ENCODE results near the gene CEP41.
"Not testable (repeated sequence)": the region's sequence is repeated elsewhere in the genome, so short reads cannot be mapped to it uniquely, and the experiment has no call there.

Gene CEP41

GRCh38 chr7:130458257-130458656, 17.4 kb upstream of the CEP41 start:
- no peak for DNase-seq

DNA sequence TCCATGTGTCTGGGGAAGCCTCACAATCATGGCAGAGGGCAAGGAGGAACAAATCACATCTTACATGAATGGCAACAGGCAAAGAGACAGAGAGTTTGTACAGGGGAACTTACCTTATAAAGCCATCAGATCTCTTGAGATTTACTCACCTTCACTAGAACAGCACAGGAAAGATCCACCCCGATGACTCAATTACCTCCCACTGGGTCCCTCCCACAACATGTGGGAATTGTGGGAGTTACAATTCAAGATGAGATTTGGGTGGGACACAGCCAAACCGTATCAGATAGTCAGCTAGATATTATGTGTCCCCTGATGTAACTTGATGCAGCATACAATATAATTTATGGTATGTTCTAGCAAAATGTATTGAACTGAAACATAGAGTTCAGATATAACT, 14.1 kb upstream of the CEP41 start:
- no peak for DNase-seq

DNA sequence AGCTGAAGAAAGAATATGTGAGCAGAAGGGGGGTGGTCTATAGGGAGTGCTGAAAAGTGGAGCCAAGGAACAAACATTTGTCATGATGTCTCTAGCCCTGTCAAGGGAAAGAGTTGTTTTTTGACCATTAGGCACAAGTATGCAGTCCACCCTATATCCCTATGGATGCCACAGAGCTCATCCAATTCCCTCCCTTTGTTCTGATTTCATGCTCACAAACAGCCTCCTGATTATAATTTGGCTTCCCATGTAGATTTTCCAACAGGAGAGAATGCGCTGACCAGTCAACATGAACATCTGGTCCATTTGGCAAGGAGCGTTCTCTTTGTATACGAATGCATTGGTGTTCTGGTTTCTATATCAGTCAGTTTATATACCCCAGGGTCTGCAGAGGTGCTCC, 12.1 kb upstream of the CEP41 start:
- no peak for DNase-seq

- not testable (repeated sequence) for DNase-seq
These were observed 10.5 kb upstream of the CEP41 start for GRCh38 chr7:130451344-130451743.

DNA sequence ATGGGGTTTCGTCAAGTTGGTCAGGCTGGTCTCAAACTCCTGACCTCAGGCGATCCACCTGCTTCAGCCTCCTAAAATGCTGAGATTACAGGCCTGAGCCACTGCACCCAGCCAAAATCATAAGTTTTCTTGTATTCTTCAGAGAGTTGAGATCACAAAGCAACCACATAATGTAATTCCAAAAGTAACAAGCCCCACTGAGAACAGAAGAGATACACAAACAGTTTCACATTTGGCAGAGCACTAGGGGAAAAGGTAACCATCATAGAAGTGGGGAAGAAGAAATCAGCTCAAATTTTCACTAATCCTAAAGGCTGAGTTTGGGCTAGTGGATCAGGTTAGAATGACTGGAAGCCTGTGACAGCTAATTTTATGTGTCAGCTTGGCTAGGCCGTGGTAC, 5.4 kb upstream of the CEP41 start:
- DNase-seq, result no peak

DNA sequence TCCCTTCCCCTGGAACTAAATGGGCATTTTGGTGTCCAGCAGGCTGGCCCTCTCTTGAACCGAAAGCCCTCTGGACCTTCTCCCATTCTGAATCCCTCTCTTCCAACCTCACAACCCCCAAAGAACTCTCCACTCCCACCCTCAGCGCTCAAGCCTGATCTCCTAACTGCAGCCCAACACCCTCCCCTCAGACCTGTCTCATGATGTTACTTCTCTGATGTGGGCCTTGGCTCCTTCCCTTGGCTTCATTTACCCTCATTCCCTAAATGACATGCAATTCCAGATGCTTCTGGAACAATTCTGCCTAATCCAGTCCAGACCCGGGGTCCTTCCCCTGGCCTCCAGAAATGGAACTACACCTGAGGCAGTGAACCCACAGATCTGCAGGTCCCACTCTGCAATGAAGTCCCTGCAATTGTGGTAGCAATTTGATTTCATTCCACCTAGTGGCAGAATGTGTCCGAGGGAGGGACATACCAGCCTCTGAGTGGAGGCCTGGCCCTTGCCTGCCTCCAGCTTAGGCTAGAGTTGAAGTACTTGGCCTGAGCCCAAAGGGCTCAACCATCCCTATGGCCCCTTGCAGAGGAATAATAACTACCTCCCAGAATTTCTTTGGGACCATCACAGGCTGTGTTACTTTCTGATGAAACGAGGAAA, 4.1 kb upstream of the CEP41 start:
- no peak for DNase-seq

- no peak for DNase-seq
These were observed 3.4 kb upstream of the CEP41 start for GRCh38 chr7:130444234-130444633.

DNA sequence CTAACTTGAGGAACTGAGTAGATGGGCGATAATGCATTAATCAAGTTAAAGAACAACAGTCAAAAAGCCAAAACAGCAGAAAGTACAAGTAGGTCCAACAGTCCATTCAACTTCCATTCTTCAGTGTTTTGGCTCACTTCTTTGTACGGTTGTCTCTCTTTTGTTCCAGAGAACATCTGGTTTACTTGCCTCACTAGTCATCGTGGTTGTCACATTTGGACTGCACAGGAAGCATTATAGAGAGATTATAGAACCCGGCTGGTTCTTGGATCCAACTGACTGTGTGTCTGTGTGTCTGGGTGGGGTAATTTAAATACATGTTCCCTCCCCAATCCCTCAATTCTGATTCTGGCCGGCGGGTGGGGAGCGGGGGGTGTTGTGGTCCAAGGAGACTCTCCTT, 1.8 kb upstream of the CEP41 start:
- DNase-seq, result no peak

DNA sequence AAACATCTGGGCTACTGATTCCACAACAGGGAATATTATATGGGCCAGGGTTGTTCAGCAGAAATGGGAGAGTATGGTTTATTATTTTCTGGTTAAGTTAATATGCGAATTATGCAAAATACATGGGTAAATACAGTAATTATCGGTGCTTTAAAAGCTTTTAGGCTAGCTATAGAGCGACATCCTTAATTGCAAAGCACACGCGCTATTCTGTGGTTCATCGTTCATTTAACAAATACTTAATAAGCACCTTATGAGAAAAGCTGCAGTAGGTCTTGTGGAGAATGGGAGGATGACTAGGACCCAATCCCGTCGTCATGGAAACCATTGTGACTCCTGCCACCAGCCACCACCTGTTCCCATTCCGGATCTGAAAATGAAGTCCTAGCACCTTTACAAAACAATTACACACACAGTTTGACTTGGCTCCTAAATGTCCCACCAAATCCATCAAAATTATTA, 623 bp upstream of the CEP41 start:
- DNase-seq, result peak; percentile 98

DNA sequence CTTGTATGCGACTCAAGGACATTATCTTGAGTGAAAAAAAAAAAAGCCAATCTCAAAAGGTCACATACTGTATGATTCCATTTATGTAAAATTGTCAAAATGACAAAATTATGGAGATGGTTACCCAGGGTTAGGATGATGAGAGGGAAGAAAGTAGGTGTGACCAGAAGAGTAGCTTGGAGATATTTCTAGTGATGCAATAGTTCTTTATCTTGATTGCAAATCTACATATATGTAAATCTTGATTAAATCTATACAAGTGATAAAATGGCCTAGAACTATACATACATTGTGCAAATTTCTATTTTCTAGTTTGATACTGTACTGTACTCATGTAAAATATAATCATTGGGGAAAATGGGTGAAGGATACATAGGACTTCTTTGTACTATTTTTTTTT, 4.6 kb downstream of the CEP41 start:
- no peak for DNase-seq

GRCh38 chr7:130435311-130435854, 5.4 kb downstream of the CEP41 start:
- DNase-seq, result no peak

- no peak for DNase-seq
These were observed 7.5 kb downstream of the CEP41 start for GRCh38 chr7:130433301-130433700.

DNA sequence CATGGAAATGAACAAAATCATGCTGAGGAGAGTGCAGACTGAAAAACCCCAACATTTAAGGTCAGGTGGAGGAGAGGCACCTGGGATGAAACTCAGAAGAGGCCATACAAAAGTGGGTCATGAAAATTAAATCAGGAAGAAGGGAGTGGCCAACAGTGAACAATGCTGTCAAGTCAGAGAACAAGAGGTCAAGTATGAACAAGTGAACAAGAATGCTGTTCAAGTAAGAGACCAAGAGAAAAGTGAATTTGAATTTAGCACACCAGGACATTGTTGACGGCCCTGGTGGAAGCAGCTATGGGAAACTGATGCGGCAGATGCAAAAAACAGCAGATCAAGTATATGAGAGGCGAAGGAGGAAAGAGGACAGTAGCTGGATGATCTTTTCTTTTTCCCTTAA, 7.9 kb downstream of the CEP41 start:
- no peak for DNase-seq

DNA sequence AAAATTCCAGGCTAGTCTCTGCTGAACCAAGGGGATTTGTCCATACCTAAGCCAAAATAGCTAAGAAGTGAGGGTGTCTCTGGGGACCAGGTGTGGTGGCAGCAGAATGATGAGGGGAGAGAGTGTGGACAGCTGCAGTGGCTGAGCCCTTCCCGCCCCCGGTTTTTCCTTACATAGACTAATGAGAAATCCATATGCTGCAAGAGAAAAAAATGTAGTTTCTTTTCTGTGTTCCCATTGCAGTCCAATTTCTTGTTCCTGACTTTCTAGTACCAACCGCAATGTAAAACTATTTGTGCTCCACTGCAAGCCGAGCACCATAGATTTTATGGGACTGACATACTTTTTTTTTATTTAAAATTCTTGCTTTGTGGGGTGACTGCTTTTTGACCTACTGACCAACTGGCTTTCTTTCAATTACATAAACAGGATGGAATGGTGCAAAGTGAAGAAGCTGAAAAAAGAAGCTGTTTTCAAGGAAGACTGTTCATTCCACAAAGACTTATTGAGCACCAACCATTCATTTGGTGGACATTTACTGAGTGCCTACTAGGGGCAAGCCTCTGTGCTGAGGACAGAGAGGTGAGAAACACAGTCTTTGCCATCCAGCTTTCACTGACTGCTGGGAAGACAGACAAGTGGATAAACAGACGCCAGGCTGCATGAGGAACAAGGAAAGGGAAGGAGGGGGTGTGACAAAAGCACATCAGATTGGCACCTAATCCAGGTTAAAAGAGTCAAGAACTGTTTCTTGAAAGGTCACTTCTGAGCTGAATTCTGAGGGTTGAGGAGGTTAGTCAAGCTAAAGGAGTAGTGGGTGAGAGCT, 9.8 kb downstream of the CEP41 start:
- DNase-seq, result peak; percentile 75

GRCh38 chr7:130430115-130430514, 10.7 kb downstream of the CEP41 start:
- DNase-seq, result no peak

- DNase-seq, result no peak
These were observed 11.8 kb downstream of the CEP41 start for GRCh38 chr7:130429019-130429418.

DNA sequence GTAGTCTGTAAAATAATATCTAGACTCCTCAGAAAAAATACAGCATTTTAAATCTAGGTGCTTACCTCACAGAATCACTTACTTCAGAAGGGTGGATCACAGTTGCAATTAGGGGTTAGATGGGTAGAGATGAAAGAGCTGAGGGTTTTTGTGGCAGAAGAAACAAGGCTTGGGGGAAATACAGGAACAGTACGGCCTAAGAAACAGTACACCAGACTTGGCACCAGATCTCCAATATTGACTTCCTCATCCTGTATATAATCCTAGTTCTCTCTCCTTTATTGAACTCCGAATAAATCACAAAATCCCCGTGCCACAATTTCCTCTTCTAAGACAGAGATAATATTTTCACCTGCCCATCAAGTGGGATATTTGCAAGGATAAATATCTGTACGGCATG, 14.3 kb downstream of the CEP41 start:
- DNase-seq, result peak; percentile 72

DNA sequence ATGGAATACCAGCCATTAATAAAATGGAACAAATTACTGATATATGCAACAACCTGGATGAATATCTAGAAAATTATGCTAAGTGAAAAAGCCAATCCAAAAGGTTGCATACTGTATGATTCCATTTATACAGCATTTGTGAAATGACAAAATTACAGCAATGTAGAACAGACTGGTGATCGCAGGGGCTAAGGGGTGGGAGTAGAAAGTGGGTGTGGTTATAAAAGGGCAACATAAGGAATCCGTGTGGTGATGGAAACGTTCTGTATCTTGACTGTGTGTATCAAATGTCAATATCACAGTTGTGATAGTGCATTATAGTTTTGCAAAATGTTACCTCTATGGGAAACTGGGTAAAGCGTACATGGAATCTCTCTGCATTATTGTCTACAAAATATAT, 15.0 kb downstream of the CEP41 start:
- peak; percentile 77 for DNase-seq

DNA sequence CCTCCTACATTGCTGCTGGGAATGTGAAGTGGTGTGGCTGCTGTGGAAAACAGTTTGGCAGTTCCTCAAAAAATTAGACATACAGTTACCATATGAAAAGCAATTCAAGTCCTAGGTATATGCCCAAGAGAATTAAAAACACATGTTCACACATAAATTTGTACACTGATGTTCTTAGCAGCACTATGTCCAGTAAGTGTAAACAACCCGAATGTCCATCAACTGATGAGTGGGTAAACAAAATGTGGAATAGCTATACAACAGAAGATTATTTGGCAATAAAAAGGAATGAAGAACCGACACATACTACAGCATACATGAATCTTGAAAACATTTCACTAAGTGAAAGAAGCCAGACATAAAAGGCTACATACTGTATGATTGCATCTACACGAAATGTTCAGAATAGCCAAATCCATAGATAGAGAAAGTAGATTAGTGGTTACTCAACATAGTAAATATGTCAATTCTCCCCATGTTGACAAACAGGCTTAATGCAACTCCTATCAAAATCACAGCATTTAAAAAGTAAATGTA, 17.2 kb downstream of the CEP41 start:
- DNase-seq, result no peak

DNA sequence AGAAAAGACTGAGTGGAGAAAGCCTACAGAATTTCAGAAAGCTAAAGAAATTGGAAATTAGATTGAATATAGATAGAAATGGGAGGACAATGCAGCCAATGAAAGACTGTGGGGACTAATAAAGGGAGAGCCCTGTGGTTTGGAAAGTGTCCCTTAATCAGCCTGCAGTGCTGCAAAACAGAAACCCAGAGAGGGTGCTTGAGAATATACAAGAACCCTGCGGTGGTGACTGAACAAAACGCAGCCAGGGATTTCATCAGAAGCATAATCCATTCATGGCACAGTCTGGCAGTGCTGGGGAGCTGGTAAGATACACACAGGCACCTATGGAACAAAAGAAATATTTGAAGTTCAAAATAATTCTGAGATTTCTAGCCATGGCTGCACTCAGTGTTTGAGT, 19.1 kb downstream of the CEP41 start:
- DNase-seq, result peak; percentile 68

GRCh38 chr7:130420943-130421578, 19.8 kb downstream of the CEP41 start:
- no peak for DNase-seq

DNA sequence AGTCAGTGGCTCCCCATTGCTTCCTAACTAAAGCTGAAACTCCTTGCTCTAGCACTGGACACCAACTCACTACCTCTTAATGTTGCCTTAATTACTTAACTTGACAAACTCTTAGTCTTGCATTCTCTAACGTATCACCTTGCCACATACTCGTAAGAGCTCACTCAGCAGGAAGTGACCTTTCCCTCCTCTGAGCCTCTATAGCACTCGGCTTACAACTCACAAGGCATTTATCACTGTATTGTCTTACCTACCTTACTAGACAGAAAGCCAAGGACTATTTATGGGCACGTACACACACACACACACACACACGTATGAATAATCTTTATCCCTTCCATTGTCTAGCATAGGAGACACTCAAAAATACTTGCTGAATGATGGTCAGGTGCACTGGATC, 21.2 kb downstream of the CEP41 start:
- peak; percentile 75 for DNase-seq

GRCh38 chr7:130418306-130418705, 22.5 kb downstream of the CEP41 start:
- no peak for DNase-seq

Data from NCI-H2227 treated with DMSO at 0.1 percent for 48 hours (cell line).